Fibroblast of skin of right biceps (primary cell): ENCODE measurements around the gene PSMC2.

ENCODE experiments used
- DNase-seq: peaks from one replicate; pipeline ENCODE4 v3.0.0-alpha.2; 2013

The PSMC2 gene

DNA sequence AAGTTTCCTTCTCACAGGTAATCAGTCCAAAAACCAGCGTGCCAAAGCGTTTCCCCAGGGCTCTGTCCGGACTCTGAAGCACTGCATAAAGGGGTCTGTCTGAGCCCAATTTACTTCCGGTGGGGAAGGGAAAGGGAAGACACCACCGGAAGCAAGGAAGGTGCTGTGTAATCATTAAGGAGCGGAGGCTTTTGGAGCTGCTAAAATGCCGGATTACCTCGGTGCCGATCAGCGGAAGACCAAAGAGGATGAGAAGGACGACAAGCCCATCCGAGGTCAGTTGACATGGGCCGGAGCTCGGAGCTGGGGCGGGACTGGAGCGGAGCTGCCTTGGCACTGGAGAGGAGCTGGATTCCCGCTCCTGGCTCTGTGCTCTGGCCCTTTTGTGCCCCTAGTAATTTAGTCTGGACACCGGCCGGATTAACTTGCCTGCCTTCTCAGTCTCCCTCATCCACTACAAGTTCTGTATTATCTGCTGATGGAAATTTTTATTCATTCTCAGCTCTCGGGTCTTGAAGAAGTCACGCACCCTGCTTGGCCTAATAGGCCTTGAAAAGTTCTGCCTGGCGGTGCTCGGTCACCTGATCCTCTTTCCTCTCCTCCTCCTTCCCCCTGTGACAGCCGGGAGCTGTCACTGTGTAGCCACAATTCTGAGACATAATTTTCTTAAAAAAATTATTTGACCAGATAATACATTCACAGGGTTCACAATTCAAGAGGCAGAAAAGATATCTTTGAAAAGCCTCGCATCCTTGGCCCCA, at the start of gene PSMC2:
PSMC2 (plus strand) TSS at position 137 of the 761 bp plus-strand sequence; CDS start at position 206, 69 bp downstream.
- peak; percentile 93 for DNase-seq

DNA sequence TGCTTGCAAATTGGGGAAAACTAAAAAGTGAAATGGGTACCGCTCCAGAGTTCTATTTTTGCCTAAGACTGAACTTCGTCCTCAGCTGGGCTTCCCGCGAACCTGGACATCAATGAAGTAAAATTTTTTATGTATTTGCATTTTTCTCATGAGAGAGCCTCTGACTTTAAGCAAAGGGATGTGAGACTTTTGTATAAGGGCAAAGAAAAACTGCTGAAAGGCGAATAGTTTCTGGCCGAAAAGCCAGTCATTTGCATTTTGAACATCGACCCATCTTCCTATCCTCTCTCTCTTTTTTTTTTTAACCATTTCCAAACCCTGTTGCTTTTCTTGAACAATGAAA, 49.6 kb upstream of the PSMC2 start:
- DNase-seq: no peak

- DNase-seq: no peak
Observed at GRCh38 chr7:103299660-103300059, 47.8 kb upstream of the PSMC2 start.

DNA sequence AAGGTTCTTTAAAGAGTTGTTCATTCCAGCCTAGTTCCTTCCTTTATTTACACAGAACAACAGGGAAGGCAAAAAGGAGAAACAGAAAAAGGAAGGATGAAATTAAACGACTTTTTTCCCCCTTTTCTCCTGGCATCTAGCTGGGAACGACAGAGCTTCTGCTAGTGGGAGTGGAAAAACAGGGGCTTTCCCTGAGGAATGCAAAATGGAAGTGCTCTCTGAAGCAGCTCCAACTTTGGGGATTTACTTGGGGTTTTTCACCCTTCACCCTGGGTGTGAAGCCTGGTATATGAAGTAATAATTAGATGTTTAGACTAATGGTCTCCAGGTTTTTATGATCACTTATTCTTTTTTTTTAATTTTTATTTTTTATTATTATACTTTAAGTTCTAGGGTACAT, 46.0 kb upstream of the PSMC2 start:
- no peak for DNase-seq

- DNase-seq: no peak
Observed at GRCh38 chr7:103307503-103308231, 39.8 kb upstream of the PSMC2 start.

DNA sequence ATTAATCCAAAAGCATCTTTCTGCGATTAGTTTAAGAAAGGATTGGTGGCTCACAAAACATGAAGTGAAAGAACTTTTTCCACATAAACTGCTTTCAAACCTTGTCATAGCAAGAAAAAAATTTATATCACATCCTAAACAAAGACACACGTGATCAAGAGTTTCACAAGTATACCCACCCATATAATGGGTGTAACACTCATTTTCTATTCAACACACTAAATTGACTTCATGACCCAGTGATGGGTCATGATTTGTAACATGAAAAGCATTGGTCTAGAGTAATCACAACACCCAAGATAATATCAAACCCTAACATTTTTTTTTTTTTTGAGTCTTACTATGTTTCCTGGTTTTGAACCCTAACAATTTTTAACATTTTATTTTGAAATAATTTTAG, 32.6 kb upstream of the PSMC2 start:
- DNase-seq: no peak

GRCh38 chr7:103316380-103316941, 31.0 kb upstream of the PSMC2 start:
- DNase-seq: no peak

DNA sequence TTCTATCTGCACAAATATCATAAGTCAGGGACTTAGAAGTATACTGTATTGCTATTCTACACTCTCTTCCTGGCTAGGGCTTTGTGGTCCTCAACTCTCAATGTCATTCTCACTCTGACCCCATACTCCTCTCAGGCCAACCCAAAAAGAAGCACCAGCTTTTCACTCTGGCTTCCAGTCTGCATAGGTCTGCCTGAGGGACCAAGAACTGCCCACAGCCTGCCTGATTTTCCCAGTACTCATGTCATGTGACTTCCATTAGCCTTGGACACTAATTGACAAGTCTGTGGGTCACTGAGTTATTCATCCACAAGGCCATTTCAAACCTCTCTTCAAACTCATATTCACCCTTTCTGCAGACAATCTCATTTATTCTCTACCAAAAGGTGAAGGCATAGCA, 30.4 kb upstream of the PSMC2 start:
- no peak for DNase-seq

- DNase-seq: no peak
Observed at GRCh38 chr7:103325744-103326143, 21.7 kb upstream of the PSMC2 start.

DNA sequence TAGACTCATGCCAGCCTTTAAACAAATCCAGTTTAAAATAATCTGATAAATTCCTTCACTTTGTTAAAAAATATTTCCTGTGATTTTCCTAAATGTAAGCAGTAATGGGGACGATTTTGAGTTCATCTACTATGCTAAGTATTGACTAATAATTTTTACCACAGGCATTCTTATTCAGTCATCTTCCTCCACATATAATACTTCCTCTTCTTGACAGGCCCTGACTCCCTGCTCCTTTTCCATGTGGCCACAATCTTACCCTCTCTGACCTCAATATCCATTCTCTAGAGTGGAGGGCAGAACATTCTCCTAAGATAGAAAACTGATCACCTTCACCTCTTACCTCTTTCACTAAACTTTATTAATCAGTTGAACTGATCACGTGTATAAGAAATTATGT, 10.7 kb upstream of the PSMC2 start:
- DNase-seq: no peak

DNA sequence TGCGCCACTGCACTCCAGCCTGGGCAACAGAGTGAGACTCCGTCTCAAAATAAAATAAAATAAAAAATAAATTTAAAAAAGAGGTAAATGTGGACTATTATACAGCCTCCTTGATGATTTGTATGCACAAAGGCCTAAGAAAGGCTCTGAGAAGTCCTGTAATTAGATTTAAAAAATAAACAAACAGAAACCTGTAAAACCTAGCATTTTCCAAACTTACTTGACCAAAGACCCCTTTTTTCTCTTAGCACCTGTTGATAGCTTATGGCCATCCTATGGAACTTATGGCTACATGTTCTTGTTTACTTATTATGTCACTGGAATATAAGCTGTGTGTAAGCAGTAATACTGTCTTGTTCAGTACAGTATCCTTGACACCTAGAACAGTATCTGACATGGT, 8.6 kb upstream of the PSMC2 start:
- DNase-seq: no peak

- no peak for DNase-seq
Observed at GRCh38 chr7:103341466-103341865, 6.0 kb upstream of the PSMC2 start.

GRCh38 chr7:103343332-103343731, 4.1 kb upstream of the PSMC2 start:
- no peak for DNase-seq

DNA sequence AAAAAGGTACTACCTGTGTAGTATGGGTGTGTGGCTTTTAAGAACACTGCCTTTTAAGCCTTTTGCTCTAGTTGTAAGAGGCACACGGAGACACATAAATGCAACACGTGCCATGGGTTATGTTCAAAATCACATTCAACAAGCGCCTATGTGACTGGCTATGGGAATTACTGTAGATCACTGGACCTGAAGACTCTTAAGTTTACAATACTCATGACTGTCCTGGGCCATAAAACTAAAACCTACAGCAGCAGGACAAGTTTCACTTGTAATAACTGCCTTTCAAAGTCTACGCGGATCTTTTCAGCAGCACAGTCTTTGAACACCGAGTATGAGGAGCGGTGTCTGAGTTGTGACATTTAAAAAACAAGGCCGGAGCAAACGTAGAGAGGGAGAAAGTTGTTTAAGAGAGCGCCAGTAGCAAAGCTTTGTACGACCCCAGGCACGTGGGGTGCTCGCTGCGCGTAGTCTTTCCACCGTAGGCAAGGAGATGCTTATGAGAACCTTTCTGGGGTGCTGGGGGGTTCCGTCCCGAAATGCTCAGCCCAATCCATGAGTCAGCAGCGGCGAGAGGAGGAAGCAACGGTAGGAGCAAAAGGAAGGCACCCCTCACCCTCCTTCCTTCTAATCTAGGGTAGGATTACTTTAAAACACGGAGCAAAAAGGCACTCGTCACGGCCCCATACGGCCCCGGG, 3.5 kb upstream of the PSMC2 start:
- DNase-seq: peak; percentile 42

DNA sequence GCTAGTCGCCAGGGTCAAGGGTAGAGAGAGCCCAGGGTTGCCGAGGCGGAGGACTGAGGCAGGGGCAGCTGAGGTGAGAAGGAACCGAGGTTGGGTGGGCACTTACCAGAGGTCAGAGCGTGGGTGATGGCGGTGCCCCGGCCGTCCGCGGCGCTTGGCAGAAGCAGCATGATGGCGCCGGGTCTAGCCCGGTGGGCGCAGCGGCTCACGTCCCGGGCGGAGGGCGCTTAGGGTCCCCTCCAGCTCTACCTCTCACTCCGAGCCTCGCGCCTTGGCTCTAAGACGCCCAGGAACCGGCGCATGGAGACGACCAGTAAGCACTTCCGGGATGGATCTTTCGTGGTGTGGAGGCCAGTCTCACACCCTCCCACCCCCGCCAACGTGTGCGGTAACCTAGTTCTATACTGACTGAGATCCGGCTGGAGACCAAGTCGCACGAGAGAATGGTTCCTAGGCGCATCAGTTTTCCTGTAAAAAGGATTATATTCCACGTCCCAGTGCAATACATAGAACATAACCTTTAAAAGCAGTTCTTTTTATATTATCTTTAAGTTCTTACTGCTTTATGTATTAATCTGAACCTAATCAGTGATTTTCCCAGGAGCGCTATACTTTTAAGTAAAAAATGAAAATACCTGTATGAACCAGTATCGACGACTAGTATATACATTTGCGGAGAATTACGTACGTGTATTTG, 2.8 kb upstream of the PSMC2 start, which contains the start of gene DNAJC2:
DNAJC2 (minus strand) TSS at position 315 of the 697 bp plus-strand sequence; CDS start at position 170, 145 bp downstream.
- DNase-seq: peak; percentile 94

- peak; percentile 19 for DNase-seq
Observed at GRCh38 chr7:103346396-103346795, 1.0 kb upstream of the PSMC2 start.

GRCh38 chr7:103348452-103348851, 1.0 kb downstream of the PSMC2 start:
- no peak for DNase-seq

- DNase-seq: no peak
Observed at GRCh38 chr7:103348959-103349358, 1.5 kb downstream of the PSMC2 start.

DNA sequence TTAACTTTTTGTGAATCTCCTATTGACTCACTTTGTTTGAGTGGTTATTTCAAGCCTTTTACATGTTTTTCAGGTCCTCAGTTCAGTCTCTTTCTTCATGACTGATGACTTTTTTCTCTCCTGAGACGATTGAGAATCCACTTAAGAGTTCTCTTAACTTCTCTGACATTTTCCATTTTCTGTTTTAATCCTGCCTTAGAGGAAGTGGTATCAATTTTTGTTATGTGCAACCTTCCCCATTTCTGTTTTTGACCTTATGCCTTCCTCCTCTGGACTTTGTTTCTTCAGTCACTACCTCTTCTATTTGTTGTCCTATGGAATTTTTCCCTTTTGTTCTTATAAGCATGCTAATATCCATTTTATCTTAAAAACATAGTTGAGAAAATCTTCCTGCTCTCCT, 2.4 kb downstream of the PSMC2 start:
- DNase-seq: no peak

- DNase-seq: no peak
Observed at GRCh38 chr7:103369432-103369831, 22.0 kb downstream of the PSMC2 start.

DNA sequence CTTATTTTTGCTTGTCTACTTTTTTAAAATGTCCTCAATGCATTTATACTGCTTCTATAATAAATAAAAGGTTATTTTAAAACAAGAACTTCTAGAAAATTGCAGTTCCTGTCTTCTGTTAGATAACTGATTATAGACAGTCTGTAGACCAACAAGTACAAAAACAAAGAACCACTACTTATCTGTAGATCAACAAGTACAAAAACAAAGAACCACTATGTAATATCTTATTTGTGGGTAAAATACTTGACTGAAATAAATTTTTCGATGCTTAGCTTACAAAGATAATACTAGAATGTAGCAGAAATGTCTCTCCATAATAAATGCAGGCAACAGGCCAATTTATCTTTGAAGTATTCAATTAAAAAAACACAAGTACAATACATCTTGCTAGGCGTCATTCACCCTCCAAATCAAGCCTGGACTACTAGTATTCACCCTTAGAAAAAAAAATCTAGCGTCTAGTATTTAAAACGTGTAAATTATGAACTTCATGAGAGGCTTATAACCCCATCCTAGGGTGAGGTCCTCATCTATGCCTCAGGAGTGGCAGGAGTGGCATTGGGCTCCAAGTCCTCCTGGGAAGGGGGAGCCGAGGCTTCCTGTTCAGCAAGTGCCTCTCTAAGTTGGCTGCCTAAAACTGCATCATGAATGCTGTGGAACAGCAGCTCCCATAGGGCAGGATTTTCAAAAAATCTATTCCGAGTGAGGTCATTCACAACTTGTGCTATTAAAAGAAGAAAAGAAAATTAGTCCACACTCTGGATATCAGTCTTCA, 26.6 kb downstream of the PSMC2 start:
- no peak for DNase-seq
